ENCODE results near the gene USP35.

DNA sequence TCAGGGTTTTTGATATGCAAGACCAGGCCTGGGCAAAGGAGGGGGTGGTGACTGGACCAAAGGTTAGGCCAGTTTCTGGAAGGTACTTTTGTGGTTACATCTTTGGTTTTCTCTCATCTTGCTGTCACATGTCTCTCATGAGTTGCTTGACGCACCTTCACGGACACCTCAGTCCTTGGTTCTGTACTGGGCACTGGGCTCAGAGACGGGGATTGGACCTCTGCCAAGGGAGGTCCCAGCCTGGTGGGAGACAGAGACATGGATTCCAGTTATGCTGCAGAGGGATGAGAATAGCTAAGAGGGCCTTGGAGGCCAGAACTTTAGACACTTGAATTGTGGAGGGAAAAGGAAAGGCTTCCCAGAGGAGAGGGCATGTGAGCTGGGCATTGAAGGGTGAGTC, 1.7 kb downstream of the USP35 start:
- TF ChIP-seq, protein P1, sequence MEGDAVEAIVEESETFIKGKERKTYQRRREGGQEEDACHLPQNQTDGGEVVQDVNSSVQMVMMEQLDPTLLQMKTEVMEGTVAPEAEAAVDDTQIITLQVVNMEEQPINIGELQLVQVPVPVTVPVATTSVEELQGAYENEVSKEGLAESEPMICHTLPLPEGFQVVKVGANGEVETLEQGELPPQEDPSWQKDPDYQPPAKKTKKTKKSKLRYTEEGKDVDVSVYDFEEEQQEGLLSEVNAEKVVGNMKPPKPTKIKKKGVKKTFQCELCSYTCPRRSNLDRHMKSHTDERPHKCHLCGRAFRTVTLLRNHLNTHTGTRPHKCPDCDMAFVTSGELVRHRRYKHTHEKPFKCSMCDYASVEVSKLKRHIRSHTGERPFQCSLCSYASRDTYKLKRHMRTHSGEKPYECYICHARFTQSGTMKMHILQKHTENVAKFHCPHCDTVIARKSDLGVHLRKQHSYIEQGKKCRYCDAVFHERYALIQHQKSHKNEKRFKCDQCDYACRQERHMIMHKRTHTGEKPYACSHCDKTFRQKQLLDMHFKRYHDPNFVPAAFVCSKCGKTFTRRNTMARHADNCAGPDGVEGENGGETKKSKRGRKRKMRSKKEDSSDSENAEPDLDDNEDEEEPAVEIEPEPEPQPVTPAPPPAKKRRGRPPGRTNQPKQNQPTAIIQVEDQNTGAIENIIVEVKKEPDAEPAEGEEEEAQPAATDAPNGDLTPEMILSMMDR (IDR thresholded peaks at IDR 0.05) = no peak
- TF ChIP-seq POLR2AphosphoS5 (IDR thresholded peaks at IDR 0.05) = no peak
- TF ChIP-seq POLR2A (IDR thresholded peaks at IDR 0.05) = no peak
- no peak for TF ChIP-seq EP300 (IDR thresholded peaks at IDR 0.05)
